Left cardiac atrium (tissue), 4 donors: ENCODE measurements around the gene TSPAN31. TPM values are rescaled to one million over a fixed set of nuclear protein-coding genes. Genes with fewer than 3 reads are reported as not detected.
"Not testable (repeated sequence)": the region's sequence is repeated elsewhere in the genome, so short reads cannot be mapped to it uniquely, and the experiment has no call there.

ENCODE experiments used
- ATAC-seq, 2 donors: fragments of 200-7000 bp; cut with Tn5 transposase; one replicate each; pipeline ENCODE4 v1.9.1; 2020; ENCODE audit warnings: mild to moderate bottlenecking in 2 of 2, moderate library complexity in 2 of 2
- DNase-seq: peaks from one replicate; pipeline ENCODE4 v3.0.0-alpha.2; 2020
- intact Hi-C, 2 donors: fragments of 100-400 bp; cut with DNase I; formaldehyde crosslinking; loops; one replicate each; pipeline versions ENCODE4 v1.14.1 to v1.15.1; 2022 to 2023
- long read RNA-seq: library from polyadenylated mRNA; unstranded; transcript quantifications from one replicate; pipeline ENCODE4 v2.0.0, GENCODE V29; 2021
- total RNA-seq, 2 donors: library from RNA; stranded (reverse); fragmentation: NEBNext Ultra II Directional; extraction: Animal tissue kit (Norgen Biotek cat#: 25700); gene quantifications; one replicate each; pipeline ENCODE4 v1.2.1, GENCODE V29; 2021
- donor health status: DM: no; HTN: yes; CAD: no.
- donor health status: DM: no; HTN: yes; CAD: no; lungs with severe emphysema.
- donor health status: DM: yes; HTN: yes; CAD: no.
- donor health status: Dilated cardiomyopathy.

The TSPAN31 gene, protein sequence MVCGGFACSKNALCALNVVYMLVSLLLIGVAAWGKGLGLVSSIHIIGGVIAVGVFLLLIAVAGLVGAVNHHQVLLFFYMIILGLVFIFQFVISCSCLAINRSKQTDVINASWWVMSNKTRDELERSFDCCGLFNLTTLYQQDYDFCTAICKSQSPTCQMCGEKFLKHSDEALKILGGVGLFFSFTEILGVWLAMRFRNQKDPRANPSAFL
- total RNA-seq = 10 to 100 TPM; 34.9 to 37.1 TPM
- long read RNA-seq, transcript TSPAN31-201 (6 exons, 1,849 nt) = major isoform, 38 of 47 reads
- long read RNA-seq, partial matches to known transcripts = 7 of 47 reads
- long read RNA-seq, other reads (novel, unspliced or antisense) = 2 of 47 reads

DNA sequence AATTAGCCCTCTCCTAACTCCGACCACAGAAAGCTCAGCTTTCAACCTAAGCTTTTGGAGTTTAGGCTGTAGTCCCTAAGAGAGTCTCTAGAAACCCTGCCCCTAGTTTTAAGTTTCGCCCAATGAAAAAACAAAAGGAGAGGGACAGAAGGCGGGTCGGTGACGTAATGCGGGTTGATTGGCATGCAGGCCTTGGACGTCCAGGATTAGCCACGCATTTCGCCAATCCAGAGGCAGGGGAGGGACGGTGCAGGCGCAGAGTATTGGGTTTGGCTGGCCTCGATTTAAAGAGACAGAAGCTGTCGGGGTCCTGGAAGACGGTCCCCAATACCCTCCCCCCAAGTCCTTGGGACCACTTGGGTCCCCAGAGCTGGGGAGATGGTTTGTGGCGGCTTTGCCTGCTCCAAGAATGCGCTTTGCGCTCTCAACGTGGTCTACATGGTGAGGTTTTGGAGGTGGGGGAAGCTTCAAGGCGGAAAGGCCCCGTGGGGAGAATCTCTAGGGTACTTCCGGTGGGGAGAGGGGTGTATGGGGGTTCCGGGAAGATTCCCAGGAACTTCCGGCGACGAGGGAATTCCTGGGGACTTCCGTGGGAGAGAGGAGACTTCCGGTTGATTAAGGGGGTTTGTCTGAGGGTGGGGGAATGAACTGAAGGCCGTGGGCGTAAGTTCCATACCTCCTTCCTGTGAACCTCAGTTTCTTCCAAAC lies at the start of gene TSPAN31:
TSPAN31 (plus strand) TSS at position 263 of the 708 bp plus-strand sequence; CDS start at position 379, 116 bp downstream.
- DNase-seq (peak; percentile 99), ATAC-seq (peak; percentile 96 to 98)
- intact Hi-C loops = no loop called here

- intact Hi-C loops = no loop called here
- ATAC-seq (no peak), DNase-seq (no peak)
Measured at GRCh38 chr12:57695770-57696432, 48.9 kb upstream of the TSPAN31 start.

DNA sequence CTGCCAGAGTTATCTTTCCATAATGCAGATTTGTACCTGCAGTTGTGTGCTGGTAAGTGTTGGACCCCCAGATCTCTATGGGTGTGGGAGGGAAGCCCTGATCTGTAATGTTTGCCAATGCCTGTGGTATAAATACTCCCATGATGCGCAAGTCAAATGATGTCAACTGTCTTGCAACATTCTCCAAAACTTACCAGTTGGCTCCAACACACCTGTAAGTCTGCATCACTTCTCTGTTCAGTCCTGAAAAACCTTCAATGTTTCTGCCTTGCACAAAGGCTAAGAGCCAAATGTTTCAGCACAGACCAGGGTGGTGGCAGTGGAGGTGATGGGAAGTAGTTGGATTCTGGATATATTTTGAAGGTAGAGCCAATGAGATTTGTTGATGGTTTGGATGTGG lies 47.8 kb upstream of the TSPAN31 start:
- DNase-seq = no peak
- intact Hi-C loops = no loop called here

DNA sequence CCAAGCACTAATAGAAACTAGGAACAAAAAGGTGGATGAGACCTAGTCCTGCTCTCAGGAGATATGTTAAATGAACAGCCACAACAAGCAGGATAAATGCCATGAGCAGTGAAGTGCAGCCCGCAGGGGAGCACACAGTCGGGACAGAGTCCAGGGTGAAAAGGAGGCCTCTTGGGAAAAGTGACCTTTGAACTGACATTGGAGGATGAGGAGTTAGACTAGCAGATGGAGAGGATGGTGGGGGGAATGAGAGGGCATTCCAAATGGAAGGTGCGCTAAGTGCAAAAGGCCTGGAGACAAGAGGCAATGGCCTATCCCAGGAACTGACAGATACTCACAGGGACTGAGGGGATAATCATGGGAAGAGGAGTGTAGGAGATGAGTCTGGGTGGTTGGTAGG lies 46.4 kb upstream of the TSPAN31 start:
- intact Hi-C loops = no loop called here
- ATAC-seq = no peak

More for the DNA sequence above, 47.8 kb upstream of the TSPAN31 start:
- ATAC-seq = no peak

DNA sequence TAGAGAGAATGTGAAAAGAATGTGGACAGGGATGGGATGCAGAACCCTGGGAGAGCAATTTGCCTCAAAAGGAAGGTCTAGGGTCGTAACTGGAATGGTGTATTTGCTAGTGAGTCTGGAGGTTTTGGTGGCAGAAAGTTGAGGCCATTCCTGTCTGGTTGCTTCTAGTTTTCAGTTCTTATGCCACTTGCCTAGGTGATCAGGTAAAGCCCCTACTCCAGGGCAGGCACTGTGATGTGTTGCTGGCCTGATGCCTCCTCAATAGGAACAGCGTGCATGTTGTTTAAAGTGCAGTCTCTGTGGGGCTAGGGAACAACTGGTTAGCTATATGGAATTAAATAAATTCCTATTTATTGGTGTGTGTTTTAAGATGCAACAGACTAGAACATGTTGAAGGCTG lies 44.5 kb upstream of the TSPAN31 start:
- DNase-seq (no peak), ATAC-seq (no peak)
- intact Hi-C loops = no loop called here

More for the DNA sequence above, 46.4 kb upstream of the TSPAN31 start:
- DNase-seq = no peak

DNA sequence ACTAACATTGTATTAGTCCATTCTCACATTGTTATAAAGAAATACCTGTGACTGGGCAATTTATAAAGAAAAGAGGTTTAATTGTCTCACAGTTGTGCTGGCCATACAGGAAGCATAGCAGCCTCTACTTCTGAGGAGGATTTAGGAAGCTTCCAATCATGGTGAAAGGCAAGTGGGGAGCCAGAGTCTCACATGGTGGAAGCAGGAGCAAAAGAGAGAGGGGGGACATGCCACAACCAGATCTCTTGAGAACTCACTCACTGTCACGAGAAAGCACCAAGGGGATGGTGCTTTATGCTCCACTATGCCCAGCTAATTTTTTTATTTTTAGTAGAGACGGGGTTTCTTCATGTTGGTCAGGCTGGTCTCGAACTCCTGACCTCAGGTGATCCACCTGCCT lies 37.6 kb upstream of the TSPAN31 start:
- intact Hi-C loops = no loop called here
- ATAC-seq = no peak
- DNase-seq = no peak

GRCh38 chr12:57708296-57708695 lies 36.5 kb upstream of the TSPAN31 start:
- ATAC-seq = no peak

DNA sequence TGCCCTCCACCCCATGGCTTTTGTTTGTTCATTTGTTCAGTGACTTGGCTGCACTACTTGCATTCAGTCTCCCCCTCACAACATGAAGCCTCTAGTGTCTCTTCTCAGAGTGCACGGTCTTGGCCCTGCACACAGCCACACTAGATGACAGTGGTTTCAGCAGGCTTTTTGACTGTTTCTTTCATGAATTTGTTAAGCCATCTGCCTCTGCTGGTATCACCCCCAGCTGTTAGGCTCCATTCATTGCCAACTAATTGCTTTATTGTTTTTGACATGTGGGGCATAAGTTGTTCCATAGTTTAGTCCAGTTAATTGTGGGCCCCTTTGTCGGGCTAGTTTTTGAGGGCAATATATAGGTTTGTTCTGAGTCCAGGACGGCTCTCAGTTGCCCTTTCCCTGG lies 32.1 kb upstream of the TSPAN31 start:
- intact Hi-C loops = no loop called here
- no peak for ATAC-seq
- DNase-seq = no peak

More at GRCh38 chr12:57708296-57708695, 36.5 kb upstream of the TSPAN31 start:
- intact Hi-C loops = no loop called here
- DNase-seq = no peak

DNA sequence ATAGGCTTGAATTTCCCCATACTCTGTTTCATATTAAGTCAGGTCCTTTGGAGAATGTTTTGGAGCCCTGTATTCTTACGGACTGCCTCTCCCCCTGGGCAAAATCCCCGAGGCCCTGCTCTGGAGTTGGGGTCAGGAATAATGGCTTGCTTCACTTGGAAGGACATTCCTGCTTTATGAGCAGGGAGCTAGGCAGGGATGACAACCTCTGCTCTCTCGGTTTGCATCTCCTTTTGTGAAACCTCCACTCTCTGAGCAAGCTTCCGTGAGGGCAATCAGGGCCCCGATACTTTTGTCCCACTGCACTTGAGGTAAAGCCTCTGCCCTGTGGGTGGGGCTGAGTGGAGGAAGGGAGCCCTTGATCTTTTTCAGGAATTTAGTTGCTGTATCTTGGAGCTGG lies 31.6 kb upstream of the TSPAN31 start:
- ATAC-seq = no peak
- no peak for DNase-seq
- intact Hi-C loops = no loop called here

DNA sequence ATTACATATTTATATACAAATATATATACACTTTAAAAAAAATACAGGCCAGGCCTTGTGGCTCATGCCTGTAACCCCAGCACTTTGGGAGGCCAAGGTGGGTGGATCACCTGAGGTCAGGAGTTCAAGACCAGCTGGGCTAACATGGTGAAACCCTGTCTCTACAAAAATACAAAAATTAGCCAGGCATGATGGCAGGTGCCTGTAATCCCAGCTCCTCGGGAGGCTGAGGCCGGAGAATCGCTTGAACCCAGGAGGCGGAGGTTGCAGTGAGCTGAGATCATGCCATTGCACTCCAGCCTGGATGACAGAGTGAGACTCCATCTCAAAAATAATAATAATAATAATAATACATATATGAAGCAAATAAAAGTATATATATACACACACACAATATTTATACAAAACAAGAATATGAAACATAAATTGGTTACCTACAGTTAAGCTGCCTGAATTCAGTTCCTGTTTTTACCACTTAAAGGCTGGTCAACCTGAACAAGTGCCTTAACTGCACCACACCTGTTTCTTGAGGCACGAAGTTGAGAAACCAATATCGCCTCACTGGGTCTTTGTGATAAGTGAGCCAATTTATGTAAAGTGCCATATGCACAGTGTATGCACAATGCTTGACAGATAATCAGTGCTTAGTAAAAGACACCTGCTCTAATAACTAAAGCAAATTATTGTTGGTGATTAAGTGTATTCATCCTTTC lies 29.6 kb upstream of the TSPAN31 start:
- ATAC-seq, intact Hi-C loops, DNase-seq: not testable (repeated sequence)

DNA sequence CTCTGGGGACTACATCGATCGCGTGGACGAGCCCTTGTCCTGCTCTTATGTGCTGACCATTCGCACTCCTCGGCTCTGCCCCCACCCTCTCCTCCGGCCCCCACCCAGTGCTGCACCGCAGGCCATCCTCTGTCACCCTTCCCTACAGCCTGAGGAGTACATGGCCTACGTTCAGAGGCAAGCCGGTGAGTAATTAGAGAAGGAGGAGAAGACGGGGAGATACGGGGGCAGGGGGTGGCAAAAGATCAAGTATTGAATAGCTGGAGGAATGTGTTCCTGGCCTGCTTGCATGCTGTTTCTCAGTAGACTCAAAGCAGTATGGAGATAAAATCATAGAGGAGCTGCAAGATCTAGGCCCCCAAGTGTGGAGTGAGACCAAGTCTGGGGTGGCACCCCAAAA lies 29.1 kb upstream of the TSPAN31 start:
- DNase-seq (no peak), ATAC-seq (no peak)
- intact Hi-C loops = no loop called here

- DNase-seq (no peak), ATAC-seq (no peak)
- intact Hi-C loops = no loop called here
Measured at GRCh38 chr12:57716305-57716704, 28.5 kb upstream of the TSPAN31 start.

DNA sequence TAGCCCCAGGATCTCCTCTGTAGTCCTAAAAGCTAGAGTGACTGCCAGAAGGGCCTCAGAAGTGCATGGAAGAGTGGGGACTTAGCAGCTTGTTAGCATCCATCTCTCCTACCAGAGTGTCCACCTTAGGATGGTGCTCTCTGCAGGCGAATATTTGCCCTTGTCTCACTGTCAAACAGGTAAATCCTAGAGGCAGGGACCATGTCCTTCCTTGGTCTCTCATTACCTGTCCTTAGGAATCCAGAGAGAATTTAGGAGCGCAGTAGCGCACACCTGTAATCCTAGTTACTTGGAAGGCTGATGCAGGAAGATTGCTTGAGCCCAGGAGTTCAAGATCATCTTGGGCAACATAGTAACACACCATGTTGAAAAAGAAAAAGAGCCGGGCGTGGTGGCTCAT lies 27.7 kb upstream of the TSPAN31 start:
- intact Hi-C loops = no loop called here
- ATAC-seq (no peak), DNase-seq (no peak)

DNA sequence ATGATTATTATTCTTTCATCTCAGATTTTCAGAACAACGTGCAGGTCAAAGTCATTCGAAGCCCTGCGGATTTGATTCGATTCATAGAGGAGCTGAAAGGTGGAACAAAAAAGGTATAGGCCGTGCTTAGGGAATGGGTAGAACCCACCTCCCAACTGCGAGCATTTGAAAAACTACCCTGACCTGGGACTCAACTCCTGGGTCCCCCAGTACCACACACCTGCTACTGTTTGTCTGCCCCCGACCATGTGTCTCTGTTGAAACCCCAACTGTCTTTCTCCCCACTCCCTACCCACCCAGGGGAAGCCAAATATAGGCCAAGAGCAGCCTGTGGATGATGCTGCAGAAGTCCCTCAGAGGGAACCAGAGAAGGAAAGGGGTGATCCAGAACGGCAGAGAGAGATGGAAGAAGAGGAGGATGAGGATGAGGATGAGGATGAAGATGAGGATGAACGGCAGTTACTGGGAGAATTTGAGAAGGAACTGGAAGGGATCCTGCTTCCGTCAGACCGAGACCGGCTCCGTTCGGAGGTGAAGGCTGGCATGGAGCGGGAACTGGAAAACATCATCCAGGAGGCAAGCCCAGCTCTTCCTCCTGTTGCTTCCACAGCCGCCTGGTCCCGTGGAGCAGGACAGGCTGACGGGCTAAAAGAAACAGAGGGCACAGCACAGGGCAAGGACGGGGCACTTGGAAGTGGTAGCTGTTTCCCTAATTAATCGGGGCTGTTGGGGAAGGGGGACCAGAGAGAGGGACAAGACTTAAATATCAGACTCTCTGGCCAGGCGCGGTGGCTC lies 26.8 kb upstream of the TSPAN31 start:
- ATAC-seq (no peak), DNase-seq (no peak)
- intact Hi-C loops = no loop called here

DNA sequence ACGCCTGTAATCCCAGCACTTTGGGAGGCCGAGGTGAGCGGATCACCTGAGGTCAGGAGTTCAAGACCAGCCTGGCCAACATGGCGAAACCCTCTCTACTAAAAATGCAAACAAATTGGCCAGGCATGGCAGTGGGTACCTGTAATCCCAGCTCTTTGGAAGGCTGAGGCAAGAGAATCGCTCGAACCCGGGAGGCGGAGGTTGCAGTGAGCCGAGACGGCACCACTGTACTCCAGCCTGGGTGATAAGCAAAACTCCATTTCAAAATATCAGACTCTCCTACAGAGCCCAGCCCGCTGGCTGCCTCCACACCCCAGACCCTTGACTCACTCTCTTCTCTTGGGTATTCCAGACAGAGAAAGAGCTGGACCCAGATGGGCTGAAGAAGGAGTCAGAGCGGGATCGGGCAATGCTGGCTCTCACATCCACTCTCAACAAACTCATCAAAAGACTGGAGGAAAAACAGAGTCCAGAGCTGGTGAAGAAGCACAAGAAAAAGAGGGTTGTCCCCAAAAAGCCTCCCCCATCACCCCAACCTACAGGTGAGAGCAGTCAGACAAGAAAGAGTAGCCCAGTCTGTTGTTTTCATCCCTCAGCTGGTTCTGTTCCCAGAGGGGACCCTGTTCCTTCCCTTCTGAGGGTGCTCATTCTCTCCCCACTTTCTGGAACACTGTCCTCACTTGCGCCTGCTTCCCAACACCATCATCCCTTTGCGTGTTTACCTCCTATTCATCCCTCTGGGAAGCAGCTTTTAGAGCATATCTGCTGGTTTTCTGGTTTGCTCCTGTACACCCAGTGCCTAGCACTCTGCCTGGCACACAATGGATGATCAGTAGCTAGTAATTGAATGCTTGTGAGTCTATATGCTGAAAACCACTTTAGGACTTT lies 26.0 kb upstream of the TSPAN31 start:
- DNase-seq (no peak), ATAC-seq (no peak)
- intact Hi-C loops = no loop called here

GRCh38 chr12:57719777-57720605 lies 24.8 kb upstream of the TSPAN31 start:
- DNase-seq = no peak
- intact Hi-C loops = no loop called here
- no peak for ATAC-seq
